GM23248 (cell line): ENCODE measurements around the gene CCNB1. TPM values are rescaled to one million over a fixed set of nuclear protein-coding genes. Genes with fewer than 3 reads are reported as not detected.
"Not testable (repeated sequence)": the region's sequence is repeated elsewhere in the genome, so short reads cannot be mapped to it uniquely, and the experiment has no call there.

Experiments
- DNase-seq: peaks from one replicate; pipeline ENCODE4 v3.0.0-alpha.2; 2015
- H2AFZ ChIP-seq: fragments of 200-600 bp; sonication (generic); 2 replicates; pipeline ENCODE4 v1.6.1; 2016; ENCODE audit warnings: antibody characterized with exemption
- H3F3A ChIP-seq: fragments of 200-600 bp; sonication (generic); 2 replicates; pipeline ENCODE4 v1.6.1; 2016; ENCODE audit warnings: mild to moderate bottlenecking, antibody characterized with exemption, mixed run types; ENCODE audit not compliant: insufficient read depth
- H3K27ac ChIP-seq: fragments of 200-600 bp; sonication (generic); 2 replicates; pipeline ENCODE4 v1.5.1; 2016; ENCODE audit warnings: mild to moderate bottlenecking
- H3K27me3 ChIP-seq: fragments of 200-600 bp; sonication (generic); replicated peaks from 2 replicates; pipeline ENCODE4 v1.6.1; 2016; ENCODE audit warnings: mild to moderate bottlenecking; ENCODE audit not compliant: insufficient read depth
- H3K36me3 ChIP-seq: fragments of 200-600 bp; sonication (generic); 2 replicates; pipeline ENCODE4 v1.6.1; 2016; ENCODE audit warnings: low read depth, mild to moderate bottlenecking
- H3K4me1 ChIP-seq: fragments of 200-600 bp; sonication (generic); 2 replicates; pipeline ENCODE4 v1.6.1; 2016; ENCODE audit warnings: mild to moderate bottlenecking; ENCODE audit not compliant: insufficient read depth
- H3K4me2 ChIP-seq: fragments of 200-600 bp; sonication (generic); one replicate; pipeline ENCODE4 v1.6.1; 2016; ENCODE audit warnings: mild to moderate bottlenecking; ENCODE audit not compliant: unreplicated experiment
- H3K4me3 ChIP-seq: fragments of 200-600 bp; sonication (generic); 2 replicates; pipeline ENCODE4 v1.5.1; 2016; ENCODE audit warnings: mild to moderate bottlenecking
- H3K79me2 ChIP-seq: fragments of 200-600 bp; sonication (generic); 2 replicates; pipeline ENCODE4 v1.6.1; 2016; ENCODE audit warnings: mild to moderate bottlenecking; ENCODE audit not compliant: insufficient read depth
- H3K9ac ChIP-seq: fragments of 200-600 bp; sonication (generic); 2 replicates; pipeline ENCODE4 v1.6.1; 2016; ENCODE audit warnings: mild to moderate bottlenecking
- H3K9me2 ChIP-seq: fragments of 200-600 bp; sonication (generic); 2 replicates; pipeline ENCODE4 v1.6.1; 2016; ENCODE audit warnings: mixed run types, mild to moderate bottlenecking, moderate library complexity; ENCODE audit not compliant: insufficient read depth
- H3K9me3 ChIP-seq: fragments of 200-600 bp; sonication (generic); one replicate; pipeline ENCODE4 v1.6.1; 2017; ENCODE audit warnings: low read depth
- H4K20me1 ChIP-seq: fragments of 200-600 bp; sonication (generic); 2 replicates; pipeline ENCODE4 v1.6.0; 2016; ENCODE audit not compliant: insufficient read depth
- EZH2 ChIP-seq: fragments of 200-600 bp; sonication (generic); IDR thresholded peaks from 2 replicates; pipeline ENCODE4 v1.6.1; 2018; ENCODE audit warnings: antibody characterized with exemption, mild to moderate bottlenecking; ENCODE audit not compliant: insufficient read depth, poor library complexity, severe bottlenecking
- EZH2phosphoT487 ChIP-seq: fragments of 200-600 bp; sonication (generic); IDR thresholded peaks from 2 replicates; pipeline ENCODE4 v1.6.1; 2018; ENCODE audit warnings: antibody characterized with exemption, moderate library complexity, mild to moderate bottlenecking, low read depth; ENCODE audit not compliant: insufficient read depth
- WGBS, 2 experiments: methylation state at CpG; one replicate each; pipeline ENCODE4 v1.1.6; 2015 to 2017; ENCODE audit warnings: low lambda C conversion rate in 2 of 2, low coverage in 1 of 2; ENCODE audit errors: missing lambda C conversion rate in 2 of 2; 5-methylcytosine and 5-hydroxymethylcytosine counted together
- in situ Hi-C: fragments of 300-500 bp; cut with MboI; formaldehyde crosslinking; loops from 2 replicates; pipeline ENCODE4 v1.15.0; 2020
- polyA plus RNA-seq: library from polyadenylated mRNA; unstranded; fragments of >200 nt; fragmentation: Nextera tagmentation; extraction: Ambion mirVana; gene quantifications from 2 replicates; pipeline ENCODE4 v1.2.1, GENCODE V29; 2016
- total RNA-seq: library from RNA; depleted of rRNA; stranded (reverse); fragments of >200 nt; shearing (Covaris generic); gene quantifications from 2 replicates; pipeline ENCODE4 v1.2.3, GENCODE V29; 2014

The CCNB1 gene
- total and polyA plus RNA-seq, 2 experiments from 2014 or later = 66.7 to 94.6 TPM

GRCh38 chr5:69217151-69217511, 50.2 kb downstream of the CCNB1 start:
- H3K4me2 ChIP-seq = peak overlapping the region; percentile 92
- no peaks in the 10 kb centered on the region for H4K20me1 ChIP-seq
- TF ChIP-seq EZH2 (no peak), EZH2phosphoT487 (no peak)
- peak overlapping the region; percentile 96 for H3K4me3 ChIP-seq
- H3K27ac ChIP-seq = 0 out of 2 replicates have a peak overlapping the region, but pooled peaks have one; percentile 8
- peak overlapping the region; percentile 78 for H3K9ac ChIP-seq
- WGBS, 2 experiments = 33 to 41% methylated on average over 6 of the region's 6 CpGs
- in situ Hi-C loops = no loop called here
- no peak for DNase-seq
- H3F3A ChIP-seq = 0 out of 2 replicates have a peak, but pooled peaks cover 10% of the 10 kb centered on the region
- no peaks in the 10 kb centered on the region for H3K27me3 ChIP-seq
- H3K36me3 ChIP-seq = no peaks in the 10 kb centered on the region
- H3K9me3 ChIP-seq = no peaks in the 10 kb centered on the region
- H2AFZ ChIP-seq = peak overlapping the region; percentile 96
- no peaks in the 10 kb centered on the region for H3K9me2 ChIP-seq
- peaks cover 17% of the 10 kb centered on the region for H3K4me1 ChIP-seq
- peaks cover 39% of the 10 kb centered on the region for H3K79me2 ChIP-seq

GRCh38 chr5:69217548-69218526, 50.9 kb downstream of the CCNB1 start:
- Histone ChIP-seq H3K4me1 (peaks cover 17% of the 10 kb centered on the region), H4K20me1 (no peaks in the 10 kb centered on the region), H3K9me3 (no peaks in the 10 kb centered on the region), H3F3A (0 out of 2 replicates have a peak, but pooled peaks cover 10% of the 10 kb centered on the region), H3K36me3 (no peaks in the 10 kb centered on the region), H3K9ac (peak overlapping the region; percentile 78), H3K27ac (peak overlapping the region; percentile 48), H2AFZ (peak overlapping the region; percentile 96), H3K4me3 (peak overlapping the region; percentile 96), H3K4me2 (peak overlapping the region; percentile 92), H3K79me2 (peaks cover 46% of the 10 kb centered on the region), H3K27me3 (no peaks in the 10 kb centered on the region), H3K9me2 (no peaks in the 10 kb centered on the region)
- DNase-seq = peak; percentile 96
- in situ Hi-C loops = no loop called here
- no peak for TF ChIP-seq EZH2phosphoT487
- no peak for TF ChIP-seq EZH2
- 2% methylated on average over 72 of the region's 73 CpGs for WGBS, 2 experiments

GRCh38 chr5:69219939-69220338, 53.0 kb downstream of the CCNB1 start:
- TF ChIP-seq EZH2phosphoT487 (no peak), EZH2 (no peak)
- in situ Hi-C loops = no loop called here
- Histone ChIP-seq H3K36me3 (no peaks in the 10 kb centered on the region), H3K9me2 (no peaks in the 10 kb centered on the region), H2AFZ (no peak overlapping the region), H3F3A (0 out of 2 replicates have a peak, but pooled peaks cover 3% of the 10 kb centered on the region), H3K27me3 (no peaks in the 10 kb centered on the region), H3K79me2 (peaks cover 64% of the 10 kb centered on the region), H3K27ac (no peak overlapping the region), H3K9ac (no peak overlapping the region), H3K4me3 (no peak overlapping the region), H3K4me2 (no peak overlapping the region), H4K20me1 (no peaks in the 10 kb centered on the region), H3K4me1 (peaks cover 9% of the 10 kb centered on the region), H3K9me3 (no peaks in the 10 kb centered on the region)
- no peak for DNase-seq

- H3F3A ChIP-seq, H3K9me3 ChIP-seq, H3K9ac ChIP-seq, H4K20me1 ChIP-seq, H3K4me3 ChIP-seq, H3K4me2 ChIP-seq, H3K36me3 ChIP-seq, H3K27me3 ChIP-seq, in situ Hi-C loops, H3K9me2 ChIP-seq, H3K4me1 ChIP-seq, DNase-seq, H3K27ac ChIP-seq, H2AFZ ChIP-seq: not testable (repeated sequence)
- peaks cover 68% of the 10 kb centered on the region for H3K79me2 ChIP-seq
- WGBS, 2 experiments = 91 to 96% methylated on average over 17 to 18 of the region's 18 CpGs
These were observed 53.4 kb downstream of the CCNB1 start for GRCh38 chr5:69220371-69220770.

- 78 to 85% methylated on average over 8 to 9 of the region's 9 CpGs for WGBS, 2 experiments
- H3K4me1 ChIP-seq, H3K9me3 ChIP-seq, H3K9ac ChIP-seq, DNase-seq, H3K36me3 ChIP-seq, H3K4me2 ChIP-seq, in situ Hi-C loops, H3K27ac ChIP-seq, H3K4me3 ChIP-seq, H3K9me2 ChIP-seq, H3K27me3 ChIP-seq, H2AFZ ChIP-seq, H3F3A ChIP-seq, H4K20me1 ChIP-seq: not testable (repeated sequence)
- peaks cover 72% of the 10 kb centered on the region for H3K79me2 ChIP-seq
These were observed 53.9 kb downstream of the CCNB1 start for GRCh38 chr5:69220833-69221232.
